ENCODE data around the gene PTTG1.

The PTTG1 gene

GRCh38 chr5:160455600-160455999 is 33.9 kb downstream of the PTTG1 start:
- no peak for DNase-seq (ENCODE audit: low spot score)

GRCh38 chr5:160456480-160457177 is 35.0 kb downstream of the PTTG1 start:
- no peak for DNase-seq (ENCODE audit: low spot score)

- no peak for DNase-seq (ENCODE audit: low spot score)
These were observed 35.6 kb downstream of the PTTG1 start for GRCh38 chr5:160457252-160457651.

GRCh38 chr5:160458806-160459800 is 37.4 kb downstream of the PTTG1 start:
- no peak for DNase-seq (ENCODE audit: low spot score)

GRCh38 chr5:160460377-160461049 is 38.9 kb downstream of the PTTG1 start:
- no peak for DNase-seq (ENCODE audit: low spot score)

GRCh38 chr5:160461378-160461777 is 39.7 kb downstream of the PTTG1 start:
- no peak for DNase-seq (ENCODE audit: low spot score)

- no peak for DNase-seq (ENCODE audit: low spot score)
These were observed 40.5 kb downstream of the PTTG1 start for GRCh38 chr5:160462167-160462566.

- DNase-seq (ENCODE audit: low spot score): no peak
These were observed 41.6 kb downstream of the PTTG1 start for GRCh38 chr5:160463227-160463626.

- DNase-seq (ENCODE audit: low spot score): no peak
These were observed 42.2 kb downstream of the PTTG1 start for GRCh38 chr5:160463740-160464465.

GRCh38 chr5:160464466-160464797 is 42.8 kb downstream of the PTTG1 start:
- no peak for DNase-seq (ENCODE audit: low spot score)

GRCh38 chr5:160466116-160466515 is 44.5 kb downstream of the PTTG1 start:
- DNase-seq (ENCODE audit: low spot score): no peak

- no peak for DNase-seq (ENCODE audit: low spot score)
These were observed 45.4 kb downstream of the PTTG1 start for GRCh38 chr5:160466889-160467554.

GRCh38 chr5:160467555-160468362 is 46.1 kb downstream of the PTTG1 start:
- DNase-seq (ENCODE audit: low spot score): peak; percentile 81

GRCh38 chr5:160468363-160468975 is 46.8 kb downstream of the PTTG1 start:
- DNase-seq (ENCODE audit: low spot score): no peak

GRCh38 chr5:160469156-160470144 is 47.8 kb downstream of the PTTG1 start:
- DNase-seq (ENCODE audit: low spot score): no peak

- no peak for DNase-seq (ENCODE audit: low spot score)
These were observed 49.0 kb downstream of the PTTG1 start for GRCh38 chr5:160470437-160471361.

GRCh38 chr5:160471761-160472160 is 50.1 kb downstream of the PTTG1 start:
- no peak for DNase-seq (ENCODE audit: low spot score)

GRCh38 chr5:160472482-160472881 is 50.8 kb downstream of the PTTG1 start:
- DNase-seq (ENCODE audit: low spot score): no peak
